RCC 7860 (cell line): ENCODE results near the gene ANXA6.
"Not testable (repeated sequence)": the region's sequence is repeated elsewhere in the genome, so short reads cannot be mapped to it uniquely, and the experiment has no call there.

Experiments used
- DNase-seq: peaks from one replicate; pipeline ENCODE4 v3.0.0-alpha.2; 2015; ENCODE audit warnings: low spot score
- FAIRE-seq: peaks from 2 replicates; lab custom pipeline; 2012; peaks lifted over from hg19 to GRCh38; lab: Jason Lieb, UNC

ANXA6 gene

DNA sequence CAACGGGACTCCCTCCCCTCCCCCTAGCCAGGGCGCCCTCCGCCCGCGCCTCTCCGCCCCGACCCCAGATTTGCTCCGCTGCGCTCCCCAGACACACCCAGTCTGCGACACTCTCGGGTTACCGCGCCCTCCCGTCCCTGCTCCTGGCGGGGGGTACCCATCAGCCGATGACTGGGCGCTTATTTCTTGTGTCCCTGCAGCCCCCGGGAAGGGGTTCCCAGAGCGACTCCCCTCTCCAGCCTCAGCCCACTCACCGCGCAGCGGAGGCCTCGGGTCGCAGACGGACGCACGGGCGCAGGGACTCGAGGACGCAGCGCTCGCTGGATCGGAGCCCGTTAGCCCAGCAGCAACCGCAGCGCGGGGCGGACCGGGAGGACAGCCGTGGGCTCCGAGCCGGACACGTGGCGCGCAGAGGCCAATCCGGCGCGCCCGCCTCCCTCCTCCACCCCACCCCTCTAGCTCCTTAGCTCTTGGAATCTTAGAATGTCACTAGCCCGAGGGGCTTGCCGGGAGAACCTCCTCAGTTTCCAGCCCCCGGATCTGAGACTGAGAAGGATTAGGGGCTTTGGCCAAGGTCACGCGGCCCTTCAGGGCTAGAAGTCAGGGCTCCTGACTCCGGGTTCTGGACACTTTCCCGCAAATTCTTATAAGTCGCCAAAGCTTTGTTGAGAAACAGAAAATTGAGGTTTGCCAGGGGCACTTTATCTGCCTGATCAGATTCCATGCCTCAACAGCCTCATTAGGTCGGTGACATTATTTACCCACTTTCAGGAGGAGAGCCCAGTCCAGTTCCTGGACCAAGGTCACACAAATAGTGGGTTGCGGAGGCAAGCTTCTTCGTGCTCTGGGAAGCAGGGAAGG, at the start of gene ANXA6:
Gene ANXA6 (minus strand): TSS at position 354 of the 861 bp plus-strand sequence. CDS start 9,878 bp downstream, outside the sequence.
- FAIRE-seq (no peak), DNase-seq (peak; percentile 59)

DNA sequence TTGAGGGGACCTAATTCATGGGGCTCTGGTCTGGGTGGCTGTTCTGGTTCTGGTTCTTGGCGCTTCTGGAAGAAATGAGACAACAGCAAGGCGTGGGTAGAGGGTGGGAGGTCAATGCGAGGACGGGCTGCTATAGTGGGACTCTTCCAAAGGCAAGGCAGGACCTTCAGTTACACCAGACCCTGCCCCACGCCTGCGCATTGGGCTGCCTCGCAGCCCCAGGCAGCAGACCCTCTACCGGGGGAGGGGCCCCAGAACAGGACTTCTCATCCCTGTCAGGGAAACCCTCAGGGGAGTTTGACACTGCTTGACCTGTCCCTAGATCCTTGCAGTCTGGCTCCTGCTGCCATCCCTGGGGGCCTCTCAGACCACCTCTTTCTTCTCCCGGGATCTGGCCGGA, 47.8 kb upstream of the ANXA6 start:
- FAIRE-seq (no peak), DNase-seq (no peak)

DNA sequence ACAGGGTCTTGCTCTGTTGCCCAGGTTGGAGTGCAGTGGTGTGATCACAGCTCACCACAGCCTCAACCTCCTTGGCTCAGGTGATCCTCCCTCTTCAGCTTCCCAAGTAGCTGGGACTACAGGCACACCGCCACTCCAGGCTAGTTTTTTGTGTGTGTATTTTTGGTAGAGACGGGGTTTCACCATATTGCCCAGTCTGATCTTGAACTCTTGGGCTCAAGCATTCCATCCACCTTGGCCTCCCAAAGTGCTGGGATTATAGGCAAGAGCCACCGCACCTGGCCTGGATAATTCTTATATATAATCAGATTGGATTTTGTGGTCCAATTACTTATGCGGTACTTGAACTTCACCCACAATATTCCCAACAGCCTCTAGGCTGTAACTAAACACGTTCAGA, 46.5 kb upstream of the ANXA6 start:
- no peak for DNase-seq

DNA sequence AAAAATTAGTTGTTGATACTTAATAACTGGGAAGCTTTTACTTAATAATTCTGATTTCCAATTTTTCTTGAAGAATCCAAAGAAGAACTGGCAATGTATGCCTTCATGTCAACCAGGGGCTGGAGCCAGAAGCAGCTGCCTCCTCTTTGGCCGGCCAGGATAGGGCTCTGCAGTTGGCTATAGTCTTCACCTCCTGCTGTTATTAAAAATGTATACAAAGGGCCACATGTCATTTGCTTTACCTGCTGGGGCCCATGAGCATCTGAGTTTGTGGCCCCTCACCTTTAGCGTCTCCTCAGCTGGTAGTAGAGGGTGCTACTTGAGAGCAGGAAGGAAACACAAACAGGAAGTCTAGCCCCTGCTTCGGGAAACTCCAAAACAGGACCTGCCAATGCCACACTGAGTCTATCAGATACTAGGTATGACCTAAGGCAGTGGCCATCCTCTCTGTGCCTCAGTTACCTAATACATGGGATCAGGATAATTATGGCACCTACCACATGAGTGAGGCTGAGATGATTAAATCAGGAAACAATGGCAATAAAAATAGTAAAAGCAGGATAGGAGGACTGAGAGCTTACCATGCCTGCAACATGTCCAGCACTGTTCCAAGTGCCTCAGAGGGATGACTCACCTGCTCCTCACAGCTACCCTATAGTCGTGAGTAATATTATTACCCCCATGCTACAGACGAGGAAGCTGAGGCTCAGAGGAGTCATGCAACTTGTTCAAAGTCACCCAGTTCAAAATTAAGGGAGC, 45.0 kb upstream of the ANXA6 start:
- DNase-seq = peak; percentile 56
- no peak for FAIRE-seq

More for the DNA sequence above, 46.5 kb upstream of the ANXA6 start:
- FAIRE-seq = no peak

- DNase-seq (no peak), FAIRE-seq (no peak)
These were observed 43.5 kb upstream of the ANXA6 start for GRCh38 chr5:151200913-151201595.

- DNase-seq = no peak
- no peak for FAIRE-seq
These were observed 42.1 kb upstream of the ANXA6 start for GRCh38 chr5:151199581-151200185.

- no peak for DNase-seq
- no peak for FAIRE-seq
These were observed 41.3 kb upstream of the ANXA6 start for GRCh38 chr5:151198861-151199260.

GRCh38 chr5:151197291-151197600, 39.7 kb upstream of the ANXA6 start:
- not testable (repeated sequence) for FAIRE-seq, DNase-seq

DNA sequence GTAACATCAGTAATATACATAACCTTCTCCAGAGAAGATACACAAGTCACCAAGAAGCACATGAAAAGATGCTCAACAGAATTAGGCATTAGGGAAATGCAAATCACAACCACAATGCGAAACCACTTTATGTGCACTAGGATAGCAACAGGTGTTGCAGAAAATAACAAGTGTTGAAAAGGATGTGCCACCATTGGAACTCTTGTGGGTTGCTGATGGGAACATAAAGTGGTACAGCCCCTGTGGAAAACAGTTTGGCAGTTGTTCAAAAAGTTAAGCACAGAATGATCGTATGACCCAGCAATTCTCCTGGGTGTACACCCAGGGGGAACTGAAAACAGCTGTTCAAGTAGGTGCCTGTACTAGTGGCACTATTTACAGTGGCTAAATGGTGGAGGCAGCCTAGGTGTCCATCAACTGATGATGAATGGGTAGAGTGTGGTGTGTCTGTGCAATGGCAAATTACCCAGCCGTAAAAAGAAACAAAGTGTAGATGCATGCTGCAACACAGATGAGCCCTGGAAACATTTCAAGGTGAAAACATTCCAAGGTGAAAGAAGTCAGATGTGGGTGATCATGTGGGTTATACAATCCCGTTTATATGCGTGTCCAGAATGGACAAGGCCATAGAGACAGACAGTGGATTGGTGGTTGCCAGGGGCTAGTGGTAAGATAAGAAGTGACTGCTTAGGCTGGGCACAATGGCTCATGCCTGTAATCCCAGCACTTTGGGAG, 39.1 kb upstream of the ANXA6 start:
- FAIRE-seq = no peak
- DNase-seq = no peak

DNA sequence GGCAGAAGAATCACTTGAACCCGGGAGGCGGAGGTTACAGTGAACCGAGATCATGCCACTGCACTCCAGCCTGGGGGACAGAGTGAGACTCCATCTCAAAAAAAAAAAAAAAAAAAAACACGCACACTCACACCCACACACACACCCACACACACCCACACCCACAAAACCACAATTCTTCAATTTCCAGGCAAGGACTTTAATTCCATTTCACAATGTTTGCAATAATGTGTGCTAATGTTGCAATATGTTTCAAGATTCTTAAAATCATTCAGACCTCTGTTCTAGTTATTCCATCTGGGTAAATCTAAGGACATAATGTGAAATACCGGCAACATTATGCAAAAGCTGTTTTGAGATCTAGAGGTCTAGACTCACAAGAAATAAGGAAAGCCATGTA, 38.0 kb upstream of the ANXA6 start:
- no peak for FAIRE-seq
- DNase-seq = no peak

DNA sequence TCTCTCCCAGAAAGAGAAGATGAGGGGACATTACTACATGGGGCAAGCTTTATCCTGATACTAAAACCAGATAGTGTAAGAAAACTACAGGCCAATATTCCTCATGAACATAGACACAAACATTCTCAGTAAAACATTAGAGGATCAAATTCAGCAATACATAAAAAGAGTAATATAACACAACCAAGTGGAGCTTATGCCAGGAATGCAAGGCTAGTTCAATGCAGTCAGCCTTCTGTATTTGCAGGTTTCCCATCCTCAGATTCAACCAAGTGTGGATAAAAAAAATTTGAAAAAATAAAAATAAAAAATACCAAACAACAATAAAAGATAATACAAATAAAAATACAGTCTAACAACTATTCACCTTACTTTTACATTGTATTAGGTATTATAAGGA, 35.0 kb upstream of the ANXA6 start:
- no peak for FAIRE-seq
- no peak for DNase-seq

GRCh38 chr5:151191661-151192060, 34.1 kb upstream of the ANXA6 start:
- FAIRE-seq = no peak
- DNase-seq = no peak

GRCh38 chr5:151189151-151189550, 31.6 kb upstream of the ANXA6 start:
- DNase-seq (no peak), FAIRE-seq (no peak)

GRCh38 chr5:151186538-151186937, 29.0 kb upstream of the ANXA6 start:
- no peak for DNase-seq
- FAIRE-seq = no peak

DNA sequence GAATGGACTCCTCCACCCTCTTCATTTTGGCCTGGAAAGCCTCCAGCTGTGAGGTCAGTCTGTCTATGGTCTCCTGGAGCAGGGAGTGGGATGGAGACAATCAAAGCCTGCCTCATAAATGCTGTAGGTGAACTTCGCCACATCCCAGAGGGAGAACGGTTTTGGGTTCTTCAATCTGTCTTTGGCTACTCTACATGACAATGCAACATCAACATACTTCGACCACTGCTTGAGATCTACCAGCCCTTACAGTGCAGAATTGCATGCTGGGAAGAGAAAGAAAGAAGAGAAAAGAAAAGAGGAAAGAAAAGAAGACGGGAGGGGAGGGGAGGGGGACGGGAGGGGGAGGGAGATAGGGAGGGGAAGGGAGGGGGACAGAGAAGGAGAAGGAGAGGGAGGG, 28.5 kb upstream of the ANXA6 start:
- FAIRE-seq (no peak), DNase-seq (no peak)

DNA sequence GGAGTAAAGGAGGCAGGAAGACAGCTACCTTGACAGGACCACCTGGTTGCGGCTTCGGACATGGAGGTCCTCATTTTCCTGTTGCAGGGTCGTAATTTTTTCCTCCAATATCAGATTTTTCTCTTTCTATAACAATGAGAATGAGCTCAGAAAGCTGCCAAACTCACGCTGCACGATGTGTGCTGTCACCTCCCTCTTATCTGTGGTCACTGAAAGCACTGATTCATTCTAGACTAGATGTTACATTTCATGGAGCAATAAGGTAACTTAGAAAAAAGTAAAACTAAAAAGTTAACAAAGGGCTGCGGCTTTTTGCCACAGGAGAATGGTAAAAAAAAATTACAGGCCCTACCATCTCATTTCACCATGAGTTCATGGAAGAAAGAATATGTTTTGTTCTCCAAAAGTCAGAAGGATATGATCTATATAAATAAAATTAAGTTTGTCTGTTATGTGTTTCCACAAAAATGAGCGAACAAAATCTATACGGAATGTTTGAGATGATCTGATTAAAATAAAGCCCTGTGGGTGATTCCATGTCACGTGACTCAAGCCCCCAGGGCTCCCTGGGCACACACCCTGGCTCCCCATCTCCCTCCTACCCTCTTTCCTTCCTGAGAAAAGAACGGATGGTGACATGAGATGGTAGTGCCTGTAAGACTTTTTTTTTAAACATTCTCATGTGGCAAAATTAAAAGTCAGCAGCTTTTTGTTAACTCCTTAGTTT, 26.9 kb upstream of the ANXA6 start:
- FAIRE-seq (no peak), DNase-seq (no peak)

GRCh38 chr5:151183456-151184245, 26.1 kb upstream of the ANXA6 start:
- FAIRE-seq (no peak), DNase-seq (no peak)

DNA sequence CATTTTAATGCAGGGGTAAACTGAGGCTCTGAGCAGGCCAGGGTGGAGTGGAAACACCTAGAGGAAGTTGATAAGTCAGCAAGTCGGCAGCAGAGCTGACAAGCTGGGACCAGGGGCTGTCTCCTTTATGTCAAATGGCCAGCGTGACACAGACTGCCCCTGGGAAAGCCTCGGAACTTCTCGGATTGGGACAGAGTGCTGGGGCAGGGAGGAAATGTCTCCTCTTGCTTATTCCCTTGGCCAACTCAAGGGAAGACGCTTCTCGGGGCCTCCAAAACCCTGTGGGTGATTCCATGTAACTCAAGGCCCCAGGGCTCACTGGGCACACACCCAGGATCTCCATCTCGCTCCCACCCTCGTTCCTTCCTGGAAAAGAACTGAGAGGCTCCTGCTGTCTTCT, 25.4 kb upstream of the ANXA6 start:
- DNase-seq (no peak), FAIRE-seq (no peak)

DNA sequence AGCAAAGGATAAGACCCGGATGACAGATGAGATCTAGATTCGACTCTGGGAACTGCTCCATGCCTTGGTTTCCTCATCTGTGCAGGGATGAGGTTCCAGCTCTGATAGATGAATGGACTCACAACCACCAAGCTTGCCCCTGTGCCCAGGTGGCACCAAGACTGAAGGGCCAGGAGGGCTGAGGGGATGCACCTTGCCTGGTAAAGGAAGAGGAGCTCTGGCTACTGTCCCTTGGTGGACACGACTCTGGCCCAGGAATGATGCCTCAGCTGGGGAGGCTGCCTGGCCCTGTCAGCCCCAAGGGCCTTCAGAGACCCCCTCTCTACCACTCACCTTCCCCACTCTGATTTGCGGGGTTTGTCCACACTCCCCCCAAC, 24.9 kb upstream of the ANXA6 start:
- DNase-seq = no peak
- FAIRE-seq = no peak
